ENCODE measurements around the gene FAM131C. TPM values are rescaled to one million over a fixed set of nuclear protein-coding genes. Genes with fewer than 3 reads are reported as not detected.
"Not testable (repeated sequence)": the region's sequence is repeated elsewhere in the genome, so short reads cannot be mapped to it uniquely, and the experiment has no call there.

Gene FAM131C
- total RNA-seq, 1 experiment from 2014 or later, result not detected

- Histone ChIP-seq H3K9me3 (replicated peaks) (no peaks in the 10 kb centered on the region), H3K36me3 (no peaks in the 10 kb centered on the region), H3K27me3 (peaks cover 51% of the 10 kb centered on the region), H3K27ac (no peak overlapping the region), H3K4me3 (no peak overlapping the region), H3K4me1 (peaks cover 15% of the 10 kb centered on the region)
- DNase-seq, result no peak
These were observed 8.7 kb downstream of the FAM131C start for GRCh38 chr1:16064536-16065268.

GRCh38 chr1:16063921-16064320 is 9.5 kb downstream of the FAM131C start:
- H3K36me3 ChIP-seq, result no peaks in the 10 kb centered on the region
- H3K9me3 ChIP-seq (replicated peaks), result no peaks in the 10 kb centered on the region
- H3K27me3 ChIP-seq, result peaks cover 45% of the 10 kb centered on the region
- H3K27ac ChIP-seq, result no peak overlapping the region
- no peak for DNase-seq
- no peak overlapping the region for H3K4me3 ChIP-seq
- peaks cover 15% of the 10 kb centered on the region for H3K4me1 ChIP-seq

- Histone ChIP-seq H3K9me3 (replicated peaks) (no peaks in the 10 kb centered on the region), H3K4me1 (peaks cover 15% of the 10 kb centered on the region), H3K27ac (no peak overlapping the region), H3K4me3 (no peak overlapping the region), H3K36me3 (no peaks in the 10 kb centered on the region), H3K27me3 (peaks cover 39% of the 10 kb centered on the region)
- DNase-seq, result no peak
These were observed 10.1 kb downstream of the FAM131C start for GRCh38 chr1:16063226-16063829.

GRCh38 chr1:16062687-16063075 is 10.8 kb downstream of the FAM131C start:
- H3K4me1 ChIP-seq, result peaks cover 11% of the 10 kb centered on the region
- not testable (repeated sequence) for DNase-seq; H3K9me3 ChIP-seq (replicated peaks); H3K4me3 ChIP-seq; H3K36me3 ChIP-seq; H3K27ac ChIP-seq
- H3K27me3 ChIP-seq, result peaks cover 38% of the 10 kb centered on the region; the same call in 1 of the 2 replicates

- DNase-seq; H3K36me3 ChIP-seq; H3K9me3 ChIP-seq (replicated peaks); H3K4me1 ChIP-seq; H3K4me3 ChIP-seq; H3K27ac ChIP-seq: not testable (repeated sequence)
- peaks cover 35% of the 10 kb centered on the region; the same call in 1 of the 2 replicates for H3K27me3 ChIP-seq
These were observed 11.3 kb downstream of the FAM131C start for GRCh38 chr1:16061989-16062686.

GRCh38 chr1:16061266-16061665 is 12.2 kb downstream of the FAM131C start:
- H3K9me3 ChIP-seq (replicated peaks), result no peaks in the 10 kb centered on the region
- peaks cover 35% of the 10 kb centered on the region; the same call in 1 of the 2 replicates for H3K27me3 ChIP-seq
- no peak overlapping the region for H3K27ac ChIP-seq
- no peaks in the 10 kb centered on the region for H3K36me3 ChIP-seq
- no peaks in the 10 kb centered on the region for H3K4me1 ChIP-seq
- no peak for DNase-seq
- no peak overlapping the region for H3K4me3 ChIP-seq

GRCh38 chr1:16058394-16059120 is 14.9 kb downstream of the FAM131C start:
- not testable (repeated sequence) for H3K36me3 ChIP-seq; H3K9me3 ChIP-seq (replicated peaks); DNase-seq; H3K4me1 ChIP-seq; H3K4me3 ChIP-seq; H3K27ac ChIP-seq
- H3K27me3 ChIP-seq, result peaks cover 18% of the 10 kb centered on the region; the same call in 1 of the 2 replicates

GRCh38 chr1:16057314-16057915 is 16.0 kb downstream of the FAM131C start:
- H3K9me3 ChIP-seq (replicated peaks); H3K4me1 ChIP-seq; H3K36me3 ChIP-seq; H3K4me3 ChIP-seq; DNase-seq; H3K27ac ChIP-seq: not testable (repeated sequence)
- peaks cover 14% of the 10 kb centered on the region; the same call in 1 of the 2 replicates for H3K27me3 ChIP-seq

GRCh38 chr1:16056521-16056912 is 16.9 kb downstream of the FAM131C start:
- H3K4me3 ChIP-seq; H3K27ac ChIP-seq; H3K9me3 ChIP-seq (replicated peaks); H3K4me1 ChIP-seq; DNase-seq; H3K36me3 ChIP-seq: not testable (repeated sequence)
- peaks cover 14% of the 10 kb centered on the region; the same call in 1 of the 2 replicates for H3K27me3 ChIP-seq

GRCh38 chr1:16055613-16056520 is 17.6 kb downstream of the FAM131C start:
- Histone ChIP-seq H3K9me3 (replicated peaks) (no peaks in the 10 kb centered on the region), H3K4me3 (no peak overlapping the region), H3K4me1 (no peaks in the 10 kb centered on the region), H3K27me3 (peaks cover 7% of the 10 kb centered on the region; the same call in 1 of the 2 replicates), H3K36me3 (no peaks in the 10 kb centered on the region), H3K27ac (no peak overlapping the region)
- peak; percentile 90 to 95 for DNase-seq

- Histone ChIP-seq H3K9me3 (replicated peaks) (no peaks in the 10 kb centered on the region), H3K27ac (no peak overlapping the region), H3K36me3 (no peaks in the 10 kb centered on the region), H3K4me3 (no peak overlapping the region), H3K27me3 (0 out of 2 replicates have a peak, but pooled peaks cover 4% of the 10 kb centered on the region), H3K4me1 (no peaks in the 10 kb centered on the region)
- DNase-seq, result no peak
These were observed 18.6 kb downstream of the FAM131C start for GRCh38 chr1:16054598-16055540.

GRCh38 chr1:16053781-16054502 is 19.5 kb downstream of the FAM131C start:
- Histone ChIP-seq H3K27ac (no peak overlapping the region), H3K27me3 (0 out of 2 replicates have a peak, but pooled peaks cover 4% of the 10 kb centered on the region), H3K4me1 (no peaks in the 10 kb centered on the region), H3K36me3 (no peaks in the 10 kb centered on the region), H3K4me3 (no peak overlapping the region), H3K9me3 (replicated peaks) (no peaks in the 10 kb centered on the region)
- no peak for DNase-seq

All from SJCRH30 (cell line).